ENCODE data around the gene COPZ1. TPM values are rescaled to one million over a fixed set of nuclear protein-coding genes. Genes with fewer than 3 reads are reported as not detected.
A peak's percentile ranks its signal among the peaks of the same experiment; 100 is the strongest.
"Not testable (repeated sequence)": the region's sequence is repeated elsewhere in the genome, so short reads cannot be mapped to it uniquely, and the experiment has no call there.

Gene COPZ1
- total and polyA plus RNA-seq, 2 donors (not counting 1 experiment from before 2014, with no cell fraction given), result 97.9 to 305 TPM

DNA sequence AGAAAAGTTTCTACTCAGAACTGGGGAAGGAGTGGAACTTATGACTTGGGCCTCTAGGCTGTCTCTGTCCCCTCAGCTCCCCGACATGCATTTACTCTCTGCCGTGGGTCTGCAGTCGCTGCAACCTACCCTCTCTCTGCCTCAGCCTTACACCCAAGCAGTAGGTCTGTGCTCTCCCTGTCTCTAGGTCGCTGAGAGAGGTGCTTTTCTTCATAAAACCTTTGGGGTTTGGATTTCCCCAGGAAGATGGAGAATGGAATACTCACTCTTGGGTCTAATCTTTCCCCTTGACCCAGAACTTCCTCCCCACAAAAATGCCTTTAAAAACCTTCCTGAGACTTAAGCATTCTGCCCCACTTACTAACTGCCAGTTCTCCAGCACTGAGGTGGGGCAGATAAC lies 26.4 kb downstream of the COPZ1 start:
- no peaks in the 10 kb centered on the region for H3K79me2 ChIP-seq (ENCODE audit: control insufficient read depth, insufficient read depth, low read length)
- no peak overlapping the region for H3K4me2 ChIP-seq (ENCODE audit: extremely low read depth, insufficient read depth, low read length)
- H3K27me3 ChIP-seq (ENCODE audit: control insufficient read depth, insufficient read depth, low read length), result no peaks in the 10 kb centered on the region
- peaks cover 14% of the 10 kb centered on the region for H3K4me1 ChIP-seq (ENCODE audit: control insufficient read depth, extremely low read depth, insufficient read depth, low read length)
- no peak overlapping the region for H3K27ac ChIP-seq (ENCODE audit: insufficient read depth, low read length)
- H3K4me3 ChIP-seq (replicated peaks in 1 of 4; ENCODE audit: control extremely low read depth in 1 of 4, insufficient read depth in 1 of 4, low read depth in 3 of 4, low read length in 4 of 4), result no peak overlapping the region
- no peak overlapping the region for H2AFZ ChIP-seq (ENCODE audit: low read length)
- H3K9me3 ChIP-seq (ENCODE audit: control insufficient read depth, insufficient read depth, low read depth, low read length), result no peaks in the 10 kb centered on the region
- peaks cover 15% of the 10 kb centered on the region for H3K36me3 ChIP-seq (ENCODE audit: control insufficient read depth, insufficient read depth, low read length)
- TF ChIP-seq, protein P1, sequence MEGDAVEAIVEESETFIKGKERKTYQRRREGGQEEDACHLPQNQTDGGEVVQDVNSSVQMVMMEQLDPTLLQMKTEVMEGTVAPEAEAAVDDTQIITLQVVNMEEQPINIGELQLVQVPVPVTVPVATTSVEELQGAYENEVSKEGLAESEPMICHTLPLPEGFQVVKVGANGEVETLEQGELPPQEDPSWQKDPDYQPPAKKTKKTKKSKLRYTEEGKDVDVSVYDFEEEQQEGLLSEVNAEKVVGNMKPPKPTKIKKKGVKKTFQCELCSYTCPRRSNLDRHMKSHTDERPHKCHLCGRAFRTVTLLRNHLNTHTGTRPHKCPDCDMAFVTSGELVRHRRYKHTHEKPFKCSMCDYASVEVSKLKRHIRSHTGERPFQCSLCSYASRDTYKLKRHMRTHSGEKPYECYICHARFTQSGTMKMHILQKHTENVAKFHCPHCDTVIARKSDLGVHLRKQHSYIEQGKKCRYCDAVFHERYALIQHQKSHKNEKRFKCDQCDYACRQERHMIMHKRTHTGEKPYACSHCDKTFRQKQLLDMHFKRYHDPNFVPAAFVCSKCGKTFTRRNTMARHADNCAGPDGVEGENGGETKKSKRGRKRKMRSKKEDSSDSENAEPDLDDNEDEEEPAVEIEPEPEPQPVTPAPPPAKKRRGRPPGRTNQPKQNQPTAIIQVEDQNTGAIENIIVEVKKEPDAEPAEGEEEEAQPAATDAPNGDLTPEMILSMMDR (conservative IDR thresholded peaks at IDR 0.05 in 1 of 2, IDR thresholded peaks at IDR 0.05 in 1 of 2; ENCODE audit: low read depth in 1 of 2, low read length in 2 of 2), result no peak
- TF ChIP-seq EZH2 (IDR thresholded peaks at IDR 0.05; ENCODE audit: low read length, missing control alignments), result no peak
- no peak for DNase-seq (ENCODE audit: low read depth in 2 of 2)
- no peaks in the 10 kb centered on the region for H4K20me1 ChIP-seq (ENCODE audit: control insufficient read depth, extremely low read depth, insufficient read depth, low read length)
- no peak overlapping the region for H3K9ac ChIP-seq (ENCODE audit: insufficient read depth, low read length)

DNA sequence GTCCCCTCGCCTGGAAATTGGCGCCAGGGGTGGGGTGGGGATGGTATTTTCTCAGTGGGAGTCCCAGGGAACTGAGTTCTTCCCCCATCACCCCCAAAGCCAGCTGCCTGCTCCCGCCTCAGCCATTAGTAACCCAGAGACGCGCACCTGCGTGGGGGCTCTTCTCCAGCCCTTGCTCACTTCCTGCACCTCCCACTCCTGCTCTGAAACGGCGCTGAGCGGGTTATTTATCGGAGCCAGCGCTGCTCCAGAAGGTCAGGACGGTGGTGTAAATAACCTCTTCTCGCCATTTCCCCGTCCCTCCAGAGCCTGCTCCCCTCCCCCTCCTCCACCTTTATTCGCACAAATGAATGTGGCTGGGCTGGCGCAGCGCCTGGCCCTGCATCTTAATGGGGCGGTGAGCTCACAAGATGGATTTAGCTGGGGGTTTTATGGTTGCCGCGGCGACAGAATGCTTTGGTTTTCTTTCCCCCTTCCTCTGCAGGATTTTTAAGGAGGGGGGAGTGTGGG lies 27.1 kb downstream of the COPZ1 start:
- peak; percentile 62 to 88 for DNase-seq (ENCODE audit: low read depth in 2 of 2)
- H3K9ac ChIP-seq (ENCODE audit: insufficient read depth, low read length), result no peak overlapping the region

DNA sequence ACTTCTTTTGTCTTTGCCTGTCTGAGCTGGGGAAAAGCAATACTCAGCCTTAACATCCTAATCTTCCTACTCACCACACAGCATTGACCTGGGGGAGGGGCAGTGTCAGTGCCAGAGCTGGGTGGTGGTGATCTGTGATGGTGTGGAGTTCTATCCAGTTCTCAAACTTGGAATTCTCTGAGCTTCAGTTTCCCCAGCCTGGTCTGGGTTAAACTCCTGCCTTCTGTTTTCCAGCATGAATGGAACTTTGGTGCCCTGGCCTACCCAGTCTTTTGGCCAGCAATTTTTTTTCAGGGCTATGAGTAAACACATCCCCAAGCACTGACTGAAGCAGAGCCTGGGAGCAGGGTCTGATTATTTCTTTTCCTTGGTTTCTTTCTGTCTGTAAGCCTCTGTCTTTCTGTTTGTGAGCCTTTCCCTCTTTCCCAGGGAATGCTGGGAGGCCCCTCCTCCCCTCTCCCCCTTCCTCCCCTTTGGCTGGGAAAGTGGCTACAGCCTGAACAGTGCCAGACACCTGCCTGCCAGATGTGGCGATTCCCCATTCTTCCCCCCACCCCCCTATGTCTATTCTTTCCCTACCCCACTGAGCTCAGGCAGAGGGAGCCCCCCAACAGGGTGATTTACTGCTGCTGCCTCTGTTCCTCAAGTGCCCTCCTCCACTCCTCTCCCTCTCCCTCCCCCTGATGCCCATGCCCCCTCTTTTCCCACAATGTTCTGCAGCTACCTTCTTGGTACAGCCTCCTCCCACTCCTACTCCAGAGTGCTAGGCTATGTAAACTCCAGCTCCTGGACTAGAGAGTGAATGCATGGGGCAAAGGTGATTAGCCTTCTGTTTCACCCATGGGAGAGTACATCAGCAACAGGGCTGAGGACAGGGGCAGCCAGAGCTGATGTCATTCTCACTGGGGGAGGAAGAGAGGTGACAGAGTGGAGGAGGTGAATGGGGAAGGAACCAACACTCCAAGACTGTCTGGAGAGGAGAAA lies 28.3 kb downstream of the COPZ1 start:
- Histone ChIP-seq H3K9me3 (ENCODE audit: control insufficient read depth, insufficient read depth, low read depth, low read length) (no peaks in the 10 kb centered on the region), H3K27me3 (ENCODE audit: control insufficient read depth, insufficient read depth, low read length) (no peaks in the 10 kb centered on the region), H3K4me1 (ENCODE audit: control insufficient read depth, extremely low read depth, insufficient read depth, low read length) (peaks cover 18% of the 10 kb centered on the region), H2AFZ (ENCODE audit: low read length) (no peak overlapping the region), H3K79me2 (ENCODE audit: control insufficient read depth, insufficient read depth, low read length) (no peaks in the 10 kb centered on the region), H3K4me3 (replicated peaks in 1 of 4; ENCODE audit: control extremely low read depth in 1 of 4, insufficient read depth in 1 of 4, low read depth in 3 of 4, low read length in 4 of 4) (peak overlapping the region in 1 of 4 experiments; percentile 17), H3K36me3 (ENCODE audit: control insufficient read depth, insufficient read depth, low read length) (peaks cover 7% of the 10 kb centered on the region), H3K9ac (ENCODE audit: insufficient read depth, low read length) (no peak overlapping the region), H4K20me1 (ENCODE audit: control insufficient read depth, extremely low read depth, insufficient read depth, low read length) (no peaks in the 10 kb centered on the region), H3K27ac (ENCODE audit: insufficient read depth, low read length) (peak overlapping the region; percentile 66), H3K4me2 (ENCODE audit: extremely low read depth, insufficient read depth, low read length) (peak overlapping the region; percentile 76)
- TF ChIP-seq, protein P1 (conservative IDR thresholded peaks at IDR 0.05 in 1 of 2, IDR thresholded peaks at IDR 0.05 in 1 of 2; ENCODE audit: low read depth in 1 of 2, low read length in 2 of 2), result no peak
- no peak for TF ChIP-seq EZH2 (IDR thresholded peaks at IDR 0.05; ENCODE audit: low read length, missing control alignments)
- DNase-seq (ENCODE audit: low read depth in 2 of 2), result peak; percentile 64 to 71

More for the DNA sequence above, 27.1 kb downstream of the COPZ1 start:
- Histone ChIP-seq H3K9me3 (ENCODE audit: control insufficient read depth, insufficient read depth, low read depth, low read length) (no peaks in the 10 kb centered on the region), H3K4me2 (ENCODE audit: extremely low read depth, insufficient read depth, low read length) (peak overlapping the region; percentile 76), H2AFZ (ENCODE audit: low read length) (no peak overlapping the region), H3K4me1 (ENCODE audit: control insufficient read depth, extremely low read depth, insufficient read depth, low read length) (peaks cover 14% of the 10 kb centered on the region), H3K27ac (ENCODE audit: insufficient read depth, low read length) (peak overlapping the region; percentile 66), H3K4me3 (replicated peaks in 1 of 4; ENCODE audit: control extremely low read depth in 1 of 4, insufficient read depth in 1 of 4, low read depth in 3 of 4, low read length in 4 of 4) (peak overlapping the region in 1 of 4 experiments; percentile 17), H3K36me3 (ENCODE audit: control insufficient read depth, insufficient read depth, low read length) (peaks cover 11% of the 10 kb centered on the region), H4K20me1 (ENCODE audit: control insufficient read depth, extremely low read depth, insufficient read depth, low read length) (no peaks in the 10 kb centered on the region), H3K27me3 (ENCODE audit: control insufficient read depth, insufficient read depth, low read length) (no peaks in the 10 kb centered on the region), H3K79me2 (ENCODE audit: control insufficient read depth, insufficient read depth, low read length) (no peaks in the 10 kb centered on the region)
- TF ChIP-seq EZH2 (IDR thresholded peaks at IDR 0.05; ENCODE audit: low read length, missing control alignments), result no peak
- TF ChIP-seq, protein P1 (conservative IDR thresholded peaks at IDR 0.05 in 1 of 2, IDR thresholded peaks at IDR 0.05 in 1 of 2; ENCODE audit: low read depth in 1 of 2, low read length in 2 of 2), result no peak

DNA sequence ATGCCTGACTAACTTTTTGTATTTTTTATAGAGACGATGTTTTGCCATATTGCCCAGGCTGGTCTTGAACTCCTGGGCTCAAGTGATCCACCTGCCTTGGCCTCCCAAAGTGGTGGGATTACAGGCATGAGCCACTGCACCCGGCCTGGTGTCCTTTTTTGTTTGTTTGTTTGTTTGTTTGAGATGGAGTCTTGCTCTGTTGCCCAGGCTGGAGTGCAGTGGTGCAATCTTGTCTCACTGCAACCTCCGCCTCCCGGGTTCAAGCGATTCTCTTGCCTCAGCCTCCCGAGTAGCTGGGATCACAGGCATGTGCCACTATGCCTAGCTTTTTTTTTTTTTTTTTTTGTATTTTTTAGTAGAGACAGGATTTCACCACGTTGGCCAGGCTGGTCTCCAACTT lies 29.3 kb downstream of the COPZ1 start:
- not testable (repeated sequence) for H3K36me3 ChIP-seq (ENCODE audit: control insufficient read depth, insufficient read depth, low read length); H3K4me2 ChIP-seq (ENCODE audit: extremely low read depth, insufficient read depth, low read length); DNase-seq (ENCODE audit: low read depth in 2 of 2); H4K20me1 ChIP-seq (ENCODE audit: control insufficient read depth, extremely low read depth, insufficient read depth, low read length); H3K27me3 ChIP-seq (ENCODE audit: control insufficient read depth, insufficient read depth, low read length); H3K9ac ChIP-seq (ENCODE audit: insufficient read depth, low read length); H3K9me3 ChIP-seq (ENCODE audit: control insufficient read depth, insufficient read depth, low read depth, low read length); H3K79me2 ChIP-seq (ENCODE audit: control insufficient read depth, insufficient read depth, low read length); H2AFZ ChIP-seq (ENCODE audit: low read length); H3K4me3 ChIP-seq (replicated peaks in 1 of 4; ENCODE audit: control extremely low read depth in 1 of 4, insufficient read depth in 1 of 4, low read depth in 3 of 4, low read length in 4 of 4); H3K27ac ChIP-seq (ENCODE audit: insufficient read depth, low read length)
- peaks cover 18% of the 10 kb centered on the region for H3K4me1 ChIP-seq (ENCODE audit: control insufficient read depth, extremely low read depth, insufficient read depth, low read length)
